Bronchial epithelial cell (primary cell): Measurements from ENCODE around the gene PRICKLE2. TPM values are rescaled to one million over a fixed set of nuclear protein-coding genes. Genes with fewer than 3 reads are reported as not detected.

Experiments
- DNase-seq: peaks from one replicate; pipeline ENCODE4 v3.0.0-alpha.2; 2010; ENCODE audit warnings: low read depth
- FAIRE-seq: peaks from 2 replicates; lab custom pipeline; 2011; peaks lifted over from hg19 to GRCh38; lab: Jason Lieb, UNC
- H3K27me3 ChIP-seq: 2 replicates; pipeline ENCODE4 v1.5.1; 2011; ENCODE audit warnings: low read length; ENCODE audit not compliant: control insufficient read depth, insufficient read depth
- H3K36me3 ChIP-seq: 2 replicates; pipeline ENCODE4 v1.5.1; 2011; ENCODE audit warnings: low read length; ENCODE audit not compliant: control insufficient read depth, insufficient read depth
- H3K4me3 ChIP-seq: 2 replicates; pipeline ENCODE4 v1.5.1; 2011; ENCODE audit warnings: mild to moderate bottlenecking, low read depth, low read length, control low read depth
- CTCF ChIP-seq: IDR thresholded peaks from 2 replicates; pipeline ENCODE4 v1.5.1; 2011; ENCODE audit warnings: mild to moderate bottlenecking, moderate library complexity, low read length, control low read depth, inconsistent platforms; ENCODE audit not compliant: insufficient read depth, severe bottlenecking
- total RNA-seq: library from RNA; depleted of rRNA; stranded (reverse); fragments of >200 nt; gene quantifications from 2 replicates; pipeline ENCODE4 v1.2.1, GENCODE V29; 2014

Gene PRICKLE2
- total RNA-seq, 1 donor from 2014 or later = 2.4 TPM

GRCh38 chr3:64188810-64189560 is 36.3 kb downstream of the PRICKLE2 start:
- peak; percentile 99 for DNase-seq
- Histone ChIP-seq H3K4me3 (no peak overlapping the region), H3K27me3 (no peaks in the 10 kb centered on the region), H3K36me3 (no peaks in the 10 kb centered on the region)
- TF ChIP-seq CTCF = no peak
- FAIRE-seq = no peak

GRCh38 chr3:64187065-64187959 is 38.0 kb downstream of the PRICKLE2 start:
- no peaks in the 10 kb centered on the region for H3K36me3 ChIP-seq
- FAIRE-seq = peak; percentile 47
- TF ChIP-seq CTCF = peak; percentile 2
- H3K4me3 ChIP-seq = no peak overlapping the region
- no peaks in the 10 kb centered on the region for H3K27me3 ChIP-seq
- peak; percentile 99 for DNase-seq

GRCh38 chr3:64186667-64187064 is 38.6 kb downstream of the PRICKLE2 start:
- FAIRE-seq (no peak), DNase-seq (no peak)
- TF ChIP-seq CTCF = no peak
- Histone ChIP-seq H3K4me3 (no peak overlapping the region), H3K36me3 (no peaks in the 10 kb centered on the region), H3K27me3 (no peaks in the 10 kb centered on the region)

- DNase-seq (peak; percentile 90), FAIRE-seq (no peak)
- no peaks in the 10 kb centered on the region for H3K36me3 ChIP-seq
- no peak overlapping the region for H3K4me3 ChIP-seq
- TF ChIP-seq CTCF = no peak
- no peaks in the 10 kb centered on the region for H3K27me3 ChIP-seq
Observed at GRCh38 chr3:64185436-64185835, 39.8 kb downstream of the PRICKLE2 start.

GRCh38 chr3:64184621-64185020 is 40.6 kb downstream of the PRICKLE2 start:
- FAIRE-seq (peak; percentile 94), DNase-seq (peak; percentile 82)
- H3K36me3 ChIP-seq = no peaks in the 10 kb centered on the region
- H3K4me3 ChIP-seq = no peak overlapping the region
- no peak for TF ChIP-seq CTCF
- H3K27me3 ChIP-seq = no peaks in the 10 kb centered on the region
